ENCODE results near the gene CTTNBP2.

GRCh38 chr7:117728890-117729624 is 144.2 kb downstream of the CTTNBP2 start:
- TF ChIP-seq CTCF (IDR thresholded peaks at IDR 0.05 in 8 of 11, conservative IDR thresholded peaks at IDR 0.05 in 3 of 11) (no peak), POLR2AphosphoS5 (IDR thresholded peaks at IDR 0.05) (no peak)

Measured in spleen (tissue), 7 donors.